Lower leg skin (tissue), 3 donors: Measurements from ENCODE around the gene PTPRU.

Experiments used
- POLR2A ChIP-seq, 2 donors: fragments of 450-650 bp; IDR thresholded peaks; one replicate each; pipeline ENCODE4 v1.6.1; 2016 to 2017; ENCODE audit warnings: antibody characterized with exemption in 2 of 2, mild to moderate bottlenecking in 1 of 2, moderate library complexity in 1 of 2
- TF ChIP-seq, protein P1 (sequence below), 3 donors: fragments of 450-650 bp; IDR thresholded peaks; one replicate each; pipeline ENCODE4 v1.5.1; 2016; ENCODE audit warnings: antibody characterized with exemption in 3 of 3, mild to moderate bottlenecking in 3 of 3, moderate library complexity in 2 of 3

DNA sequence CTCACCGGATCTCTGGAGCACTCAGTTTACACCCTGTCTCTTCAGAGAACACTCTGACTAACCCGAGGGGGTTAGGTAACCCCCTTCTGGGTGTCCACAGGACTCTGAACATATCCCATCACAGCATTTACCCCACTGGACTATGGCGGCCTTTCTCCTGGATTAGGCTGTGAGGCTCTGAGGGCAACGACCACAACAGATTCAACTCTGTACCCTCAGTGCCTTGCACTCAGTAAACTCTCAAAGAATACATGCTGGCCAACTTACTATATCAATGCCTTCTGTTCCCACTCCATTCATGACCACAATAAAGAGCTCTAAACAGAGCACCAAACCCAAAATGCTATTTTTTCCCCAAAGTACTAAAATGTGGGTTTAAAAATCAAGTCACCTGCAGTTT is 11.0 kb upstream of the PTPRU start:
- TF ChIP-seq, protein P1, sequence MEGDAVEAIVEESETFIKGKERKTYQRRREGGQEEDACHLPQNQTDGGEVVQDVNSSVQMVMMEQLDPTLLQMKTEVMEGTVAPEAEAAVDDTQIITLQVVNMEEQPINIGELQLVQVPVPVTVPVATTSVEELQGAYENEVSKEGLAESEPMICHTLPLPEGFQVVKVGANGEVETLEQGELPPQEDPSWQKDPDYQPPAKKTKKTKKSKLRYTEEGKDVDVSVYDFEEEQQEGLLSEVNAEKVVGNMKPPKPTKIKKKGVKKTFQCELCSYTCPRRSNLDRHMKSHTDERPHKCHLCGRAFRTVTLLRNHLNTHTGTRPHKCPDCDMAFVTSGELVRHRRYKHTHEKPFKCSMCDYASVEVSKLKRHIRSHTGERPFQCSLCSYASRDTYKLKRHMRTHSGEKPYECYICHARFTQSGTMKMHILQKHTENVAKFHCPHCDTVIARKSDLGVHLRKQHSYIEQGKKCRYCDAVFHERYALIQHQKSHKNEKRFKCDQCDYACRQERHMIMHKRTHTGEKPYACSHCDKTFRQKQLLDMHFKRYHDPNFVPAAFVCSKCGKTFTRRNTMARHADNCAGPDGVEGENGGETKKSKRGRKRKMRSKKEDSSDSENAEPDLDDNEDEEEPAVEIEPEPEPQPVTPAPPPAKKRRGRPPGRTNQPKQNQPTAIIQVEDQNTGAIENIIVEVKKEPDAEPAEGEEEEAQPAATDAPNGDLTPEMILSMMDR (IDR thresholded peaks at IDR 0.05), result no peak
- no peak for TF ChIP-seq POLR2A (IDR thresholded peaks at IDR 0.05)
